CD8-positive, alpha-beta memory T cell (primary cell): Measurements from ENCODE around the gene ARHGAP4. TPM values are rescaled to one million over a fixed set of nuclear protein-coding genes. Genes with fewer than 3 reads are reported as not detected.

Experiments used
- polyA plus RNA-seq: library from polyadenylated mRNA; unstranded; fragments of 300-500 nt; fragmentation: Illumina TruSeq; gene quantifications from one replicate; pipeline ENCODE4 v1.2.3, GENCODE V29; 2021
- total RNA-seq, 2 experiments: library from RNA; stranded (reverse); gene quantifications; one replicate each; pipeline ENCODE4 v1.2.3, GENCODE V29; 2021

ARHGAP4 gene
- total and polyA plus RNA-seq, 3 experiments from 2014 or later = 116 to 133 (median 124) TPM

Other genes with a start within 250 kb of the ARHGAP4 start
- gene SLC6A8, start 238.3 kb downstream of the ARHGAP4 start, total RNA-seq = 1 to 10 TPM; 1.0 to 1.2 TPM
- 0.12 TPM for gene SLC6A8, start 238.3 kb downstream of the ARHGAP4 start, polyA plus RNA-seq
- 100 to 1,000 TPM; 140 to 153 TPM for gene BCAP31, start 201.9 kb downstream of the ARHGAP4 start, total RNA-seq
- gene BCAP31, start 201.9 kb downstream of the ARHGAP4 start, polyA plus RNA-seq = 333 TPM
- 1 to 10 TPM; 3.9 to 4.1 TPM for gene ABCD1, start 201.4 kb downstream of the ARHGAP4 start, total RNA-seq
- gene ABCD1, start 201.4 kb downstream of the ARHGAP4 start, polyA plus RNA-seq = 3.4 TPM
- gene PLXNB3, start 162.0 kb downstream of the ARHGAP4 start, total RNA-seq = under 1 TPM; 0.51 to 0.57 TPM
- not detected for gene PLXNB3, start 162.0 kb downstream of the ARHGAP4 start, polyA plus RNA-seq
- gene SRPK3, start 145.2 kb downstream of the ARHGAP4 start, total RNA-seq = not detected
- gene SRPK3, start 145.2 kb downstream of the ARHGAP4 start, polyA plus RNA-seq = not detected
- gene IDH3G, start 131.9 kb downstream of the ARHGAP4 start, total RNA-seq = 10 to 100 TPM; 54.2 to 61.6 TPM
- gene IDH3G, start 131.9 kb downstream of the ARHGAP4 start, polyA plus RNA-seq = 109 TPM
- gene SSR4, start 131.6 kb downstream of the ARHGAP4 start, total RNA-seq = 100 to 1,000 TPM; 158 to 166 TPM
- 567 TPM for gene SSR4, start 131.6 kb downstream of the ARHGAP4 start, polyA plus RNA-seq
- 1 to 10 TPM; 1.3 to 2.3 TPM for gene PDZD4, start 95.7 kb downstream of the ARHGAP4 start, total RNA-seq
- gene PDZD4, start 95.7 kb downstream of the ARHGAP4 start, polyA plus RNA-seq = 2.1 TPM
- gene L1CAM, start 40.1 kb downstream of the ARHGAP4 start, total RNA-seq = under 1 TPM; 0.62 to 0.79 TPM
- gene L1CAM, start 40.1 kb downstream of the ARHGAP4 start, polyA plus RNA-seq = 0.38 TPM
- gene AVPR2, start 21.6 kb downstream of the ARHGAP4 start, total RNA-seq = not detected
- gene AVPR2, start 21.6 kb downstream of the ARHGAP4 start, polyA plus RNA-seq = not detected
- 100 to 1,000 TPM; 160 to 162 TPM for gene NAA10, start 8.8 kb upstream of the ARHGAP4 start, total RNA-seq
- gene NAA10, start 8.8 kb upstream of the ARHGAP4 start, polyA plus RNA-seq = 105 TPM
- gene RENBP, start 18.4 kb upstream of the ARHGAP4 start, total RNA-seq = 1 to 10 TPM; 3.5 to 4.6 TPM
- not detected for gene RENBP, start 18.4 kb upstream of the ARHGAP4 start, polyA plus RNA-seq
- gene HCFC1, start 45.6 kb upstream of the ARHGAP4 start, total RNA-seq = 100 to 1,000 TPM; 152 to 156 TPM
- 12.4 TPM for gene HCFC1, start 45.6 kb upstream of the ARHGAP4 start, polyA plus RNA-seq
- 1 to 10 TPM; 3.3 to 3.5 TPM for gene TMEM187, start 46.5 kb upstream of the ARHGAP4 start, total RNA-seq
- gene TMEM187, start 46.5 kb upstream of the ARHGAP4 start, polyA plus RNA-seq = 17.2 TPM
- gene IRAK1, start 93.6 kb upstream of the ARHGAP4 start, total RNA-seq = 100 to 1,000 TPM; 208 to 214 TPM
- 58.0 TPM for gene IRAK1, start 93.6 kb upstream of the ARHGAP4 start, polyA plus RNA-seq
- 100 to 1,000 TPM in 1 of 2 experiments, 10 to 100 TPM in 1; 49.5 to 120 TPM for gene MECP2, start 171.5 kb upstream of the ARHGAP4 start, total RNA-seq
- gene MECP2, start 171.5 kb upstream of the ARHGAP4 start, polyA plus RNA-seq = 24.3 TPM
- gene OPN1LW, start 218.0 kb upstream of the ARHGAP4 start, total RNA-seq = not detected
- not detected for gene OPN1LW, start 218.0 kb upstream of the ARHGAP4 start, polyA plus RNA-seq